Liver (tissue), 9 donors: ENCODE results near the gene ISOC1. TPM values are rescaled to one million over a fixed set of nuclear protein-coding genes. Genes with fewer than 3 reads are reported as not detected.

Experiments used
- DNase-seq: peaks from one replicate; pipeline ENCODE4 v3.0.0-alpha.2; 2017; ENCODE audit warnings: low spot score
- H3K27ac ChIP-seq, 2 donors: one replicate each; pipeline ENCODE4 v1.7.0; 2013; ENCODE audit warnings: inconsistent platforms in 2 of 2, low read length in 2 of 2, control low read depth in 1 of 2, low read depth in 1 of 2, mild to moderate bottlenecking in 1 of 2
- H3K27me3 ChIP-seq, 4 donors: one replicate each; pipeline versions ENCODE4 v1.6.1 to v1.7.0; 2013; ENCODE audit warnings: low read length in 3 of 4, inconsistent platforms in 1 of 4, mild to moderate bottlenecking in 1 of 4, moderate library complexity in 1 of 4; ENCODE audit not compliant: control insufficient read depth in 4 of 4, insufficient read depth in 4 of 4
- H3K36me3 ChIP-seq, 4 donors: one replicate each; pipeline versions ENCODE4 v1.6.1 to v1.7.0; 2013; ENCODE audit warnings: low read length in 3 of 4, mild to moderate bottlenecking in 3 of 4, low read depth in 1 of 4, moderate library complexity in 1 of 4; ENCODE audit not compliant: control insufficient read depth in 4 of 4, insufficient read depth in 3 of 4
- H3K4me1 ChIP-seq, 4 donors: one replicate each; pipeline versions ENCODE4 v1.6.1 to v1.7.0; 2013; ENCODE audit warnings: low read length in 3 of 4, mild to moderate bottlenecking in 3 of 4, moderate library complexity in 1 of 4; ENCODE audit not compliant: control insufficient read depth in 4 of 4, insufficient read depth in 4 of 4
- H3K4me3 ChIP-seq, 3 donors: one replicate each; pipeline versions ENCODE4 v1.6.1 to v1.7.0; 2013; ENCODE audit warnings: low read length in 3 of 3, control low read depth in 1 of 3, low read depth in 1 of 3, mild to moderate bottlenecking in 1 of 3
- H3K9ac ChIP-seq, 2 donors: one replicate each; pipeline ENCODE4 v1.7.0; 2013; ENCODE audit warnings: low read length in 2 of 2, mild to moderate bottlenecking in 2 of 2, moderate library complexity in 2 of 2, control low read depth in 1 of 2, low read depth in 1 of 2
- H3K9me3 ChIP-seq, 4 donors: one replicate each; pipeline versions ENCODE4 v1.6.1 to v1.7.0; 2013; ENCODE audit warnings: low read length in 3 of 4; ENCODE audit not compliant: control insufficient read depth in 4 of 4
- EGR1 ChIP-seq, 2 donors: IDR thresholded peaks; 2 replicates each; pipeline ENCODE4 v1.6.1; 2016 to 2018; ENCODE audit warnings: antibody characterized with exemption in 2 of 2, low read depth in 2 of 2
- FOXA1 ChIP-seq: IDR thresholded peaks from 2 replicates; pipeline ENCODE4 v1.6.1; 2016; ENCODE audit warnings: antibody characterized with exemption
- FOXA2 ChIP-seq: IDR thresholded peaks from 2 replicates; pipeline ENCODE4 v1.6.1; 2016; ENCODE audit warnings: antibody characterized with exemption
- GABPA ChIP-seq, 2 donors: IDR thresholded peaks in 1 of 2; conservative IDR thresholded peaks in 1 of 2; 2 replicates each; pipeline ENCODE4 v1.6.1; 2016; ENCODE audit warnings: antibody characterized with exemption in 2 of 2, mild to moderate bottlenecking in 1 of 2, moderate library complexity in 1 of 2
- HNF4A ChIP-seq, 2 donors: conservative IDR thresholded peaks; 2 replicates each; pipeline ENCODE4 v1.6.1; 2016; ENCODE audit warnings: antibody characterized with exemption in 2 of 2, mild to moderate bottlenecking in 2 of 2
- HNF4G ChIP-seq: IDR thresholded peaks from 2 replicates; pipeline ENCODE4 v1.6.1; 2016; ENCODE audit warnings: antibody characterized with exemption
- JUND ChIP-seq, 2 donors: IDR thresholded peaks; 2 replicates each; pipeline ENCODE4 v1.6.1; 2016; ENCODE audit warnings: antibody characterized with exemption in 2 of 2
- NR2F2 ChIP-seq: IDR thresholded peaks from 2 replicates; pipeline ENCODE4 v1.6.1; 2016; ENCODE audit warnings: antibody characterized with exemption
- RAD21 ChIP-seq, 2 donors: IDR thresholded peaks; 2 replicates each; pipeline ENCODE4 v1.6.1; 2016; ENCODE audit warnings: antibody characterized with exemption in 2 of 2, mild to moderate bottlenecking in 2 of 2
- RXRA ChIP-seq, 2 donors: IDR thresholded peaks; 2 replicates each; pipeline ENCODE4 v1.6.1; 2017 to 2018; ENCODE audit warnings: antibody characterized with exemption in 2 of 2, mild to moderate bottlenecking in 1 of 2
- SP1 ChIP-seq: IDR thresholded peaks from 2 replicates; pipeline ENCODE4 v1.6.1; 2018; ENCODE audit warnings: antibody characterized with exemption, mild to moderate bottlenecking
- TAF1 ChIP-seq: conservative IDR thresholded peaks from 2 replicates; pipeline ENCODE4 v1.6.1; 2016; ENCODE audit warnings: antibody characterized with exemption, mild to moderate bottlenecking
- YY1 ChIP-seq: IDR thresholded peaks from 2 replicates; pipeline ENCODE4 v1.6.1; 2016; ENCODE audit warnings: antibody characterized with exemption, mild to moderate bottlenecking
- WGBS: extraction: QIAGEN DNeasy Blood & Tissue Kit; methylation state at CpG from one replicate; pipeline ENCODE4 v1.1.7; 2013; 5-methylcytosine and 5-hydroxymethylcytosine counted together
- polyA plus RNA-seq, 2 donors: library from polyadenylated mRNA; stranded (reverse) in 1 of 2; unstranded in 1 of 2; fragments of 200-250 nt in 1 of 2; fragments of >200 nt in 1 of 2; fragmentation: Nextera tagmentation in 1 of 2; extraction: Ambion mirVana in 1 of 2; gene quantifications; one replicate each; pipeline versions ENCODE4 v1.2.1 to v1.2.3, GENCODE V29; 2013 to 2015
- total RNA-seq, 2 donors: library from RNA; depleted of rRNA; stranded (reverse); fragments of >200 nt; gene quantifications; one replicate each; pipeline ENCODE4 v1.2.3, GENCODE V29; 2014
- TF ChIP-seq, protein P1 (sequence below): IDR thresholded peaks from 2 replicates; pipeline ENCODE4 v1.6.1; 2016; ENCODE audit warnings: antibody characterized with exemption
- TF ChIP-seq, protein P2 (sequence below): fragments of 150-350 bp; IDR thresholded peaks from 2 replicates; pipeline ENCODE4 v1.5.1; 2017; ENCODE audit warnings: improper control_type of control experiment, low read depth, low read length; ENCODE audit not compliant: missing input control
- TF ChIP-seq, protein P3 (sequence below): IDR thresholded peaks from 2 replicates; pipeline ENCODE4 v1.6.1; 2016; ENCODE audit warnings: antibody characterized with exemption, mild to moderate bottlenecking
- TF ChIP-seq, protein P4 (sequence below): IDR thresholded peaks from 2 replicates; pipeline ENCODE4 v1.6.1; 2016; ENCODE audit warnings: antibody characterized with exemption
- TF ChIP-seq, protein P5 (sequence below): IDR thresholded peaks from 2 replicates; pipeline ENCODE4 v1.6.1; 2016; ENCODE audit warnings: antibody characterized with exemption
- donor health status: healthy.
- donor health status: healthy.
- donor health status: healthy.
- donor health status: healthy.
- donor health status: healthy.

Gene ISOC1
- total and polyA plus RNA-seq, 4 donors, result 34.1 to 52.9 (median 41.8) TPM

DNA sequence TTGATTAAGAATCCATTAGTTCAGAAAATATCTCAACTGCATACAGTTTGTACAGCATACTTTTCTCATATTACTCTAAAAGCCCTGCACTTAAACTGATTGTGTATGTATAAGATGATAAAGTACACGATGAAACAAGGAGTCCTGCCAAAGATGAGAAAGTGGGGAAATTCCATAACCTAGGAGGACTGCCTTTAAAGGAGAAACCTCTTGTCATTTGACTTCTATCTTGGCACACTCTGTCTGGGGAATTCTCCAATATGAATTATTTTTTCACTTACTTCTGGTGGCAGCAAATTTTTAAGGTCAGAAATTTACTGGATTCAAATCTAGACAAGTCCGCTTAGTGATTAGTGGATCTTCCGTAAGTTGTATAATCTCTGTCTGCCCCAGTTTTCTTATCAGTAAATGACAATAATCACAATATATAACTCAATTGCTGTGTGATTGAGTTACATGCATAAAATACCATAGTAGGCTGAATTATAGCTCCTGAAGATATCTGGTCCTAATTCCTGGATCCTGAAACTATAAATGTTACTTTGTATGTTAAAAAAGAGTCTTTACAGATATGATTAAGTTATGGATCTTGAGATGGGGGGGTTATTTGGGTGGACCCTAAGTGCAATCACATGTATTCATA lies 17.0 kb upstream of the ISOC1 start:
- H3K27ac ChIP-seq, result no peak overlapping the region
- H3K4me1 ChIP-seq, result no peaks in the 10 kb centered on the region
- WGBS, result 78% methylated on average over 3 of the region's 3 CpGs
- no peak overlapping the region for H3K9ac ChIP-seq
- TF ChIP-seq, protein P1, sequence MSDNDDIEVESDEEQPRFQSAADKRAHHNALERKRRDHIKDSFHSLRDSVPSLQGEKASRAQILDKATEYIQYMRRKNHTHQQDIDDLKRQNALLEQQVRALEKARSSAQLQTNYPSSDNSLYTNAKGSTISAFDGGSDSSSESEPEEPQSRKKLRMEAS, result no peak
- TF ChIP-seq, protein P2, sequence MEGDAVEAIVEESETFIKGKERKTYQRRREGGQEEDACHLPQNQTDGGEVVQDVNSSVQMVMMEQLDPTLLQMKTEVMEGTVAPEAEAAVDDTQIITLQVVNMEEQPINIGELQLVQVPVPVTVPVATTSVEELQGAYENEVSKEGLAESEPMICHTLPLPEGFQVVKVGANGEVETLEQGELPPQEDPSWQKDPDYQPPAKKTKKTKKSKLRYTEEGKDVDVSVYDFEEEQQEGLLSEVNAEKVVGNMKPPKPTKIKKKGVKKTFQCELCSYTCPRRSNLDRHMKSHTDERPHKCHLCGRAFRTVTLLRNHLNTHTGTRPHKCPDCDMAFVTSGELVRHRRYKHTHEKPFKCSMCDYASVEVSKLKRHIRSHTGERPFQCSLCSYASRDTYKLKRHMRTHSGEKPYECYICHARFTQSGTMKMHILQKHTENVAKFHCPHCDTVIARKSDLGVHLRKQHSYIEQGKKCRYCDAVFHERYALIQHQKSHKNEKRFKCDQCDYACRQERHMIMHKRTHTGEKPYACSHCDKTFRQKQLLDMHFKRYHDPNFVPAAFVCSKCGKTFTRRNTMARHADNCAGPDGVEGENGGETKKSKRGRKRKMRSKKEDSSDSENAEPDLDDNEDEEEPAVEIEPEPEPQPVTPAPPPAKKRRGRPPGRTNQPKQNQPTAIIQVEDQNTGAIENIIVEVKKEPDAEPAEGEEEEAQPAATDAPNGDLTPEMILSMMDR, result no peak
- TF ChIP-seq HNF4A (conservative IDR thresholded peaks at IDR 0.05) (no peak), SP1 (no peak), NR2F2 (no peak), FOXA1 (no peak)
- TF ChIP-seq, protein P3, sequence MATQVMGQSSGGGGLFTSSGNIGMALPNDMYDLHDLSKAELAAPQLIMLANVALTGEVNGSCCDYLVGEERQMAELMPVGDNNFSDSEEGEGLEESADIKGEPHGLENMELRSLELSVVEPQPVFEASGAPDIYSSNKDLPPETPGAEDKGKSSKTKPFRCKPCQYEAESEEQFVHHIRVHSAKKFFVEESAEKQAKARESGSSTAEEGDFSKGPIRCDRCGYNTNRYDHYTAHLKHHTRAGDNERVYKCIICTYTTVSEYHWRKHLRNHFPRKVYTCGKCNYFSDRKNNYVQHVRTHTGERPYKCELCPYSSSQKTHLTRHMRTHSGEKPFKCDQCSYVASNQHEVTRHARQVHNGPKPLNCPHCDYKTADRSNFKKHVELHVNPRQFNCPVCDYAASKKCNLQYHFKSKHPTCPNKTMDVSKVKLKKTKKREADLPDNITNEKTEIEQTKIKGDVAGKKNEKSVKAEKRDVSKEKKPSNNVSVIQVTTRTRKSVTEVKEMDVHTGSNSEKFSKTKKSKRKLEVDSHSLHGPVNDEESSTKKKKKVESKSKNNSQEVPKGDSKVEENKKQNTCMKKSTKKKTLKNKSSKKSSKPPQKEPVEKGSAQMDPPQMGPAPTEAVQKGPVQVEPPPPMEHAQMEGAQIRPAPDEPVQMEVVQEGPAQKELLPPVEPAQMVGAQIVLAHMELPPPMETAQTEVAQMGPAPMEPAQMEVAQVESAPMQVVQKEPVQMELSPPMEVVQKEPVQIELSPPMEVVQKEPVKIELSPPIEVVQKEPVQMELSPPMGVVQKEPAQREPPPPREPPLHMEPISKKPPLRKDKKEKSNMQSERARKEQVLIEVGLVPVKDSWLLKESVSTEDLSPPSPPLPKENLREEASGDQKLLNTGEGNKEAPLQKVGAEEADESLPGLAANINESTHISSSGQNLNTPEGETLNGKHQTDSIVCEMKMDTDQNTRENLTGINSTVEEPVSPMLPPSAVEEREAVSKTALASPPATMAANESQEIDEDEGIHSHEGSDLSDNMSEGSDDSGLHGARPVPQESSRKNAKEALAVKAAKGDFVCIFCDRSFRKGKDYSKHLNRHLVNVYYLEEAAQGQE, result no peak
- H3K36me3 ChIP-seq, result no peaks in the 10 kb centered on the region
- H3K4me3 ChIP-seq, result no peak overlapping the region
- H3K27me3 ChIP-seq, result no peaks in the 10 kb centered on the region
- H3K9me3 ChIP-seq, result no peaks in the 10 kb centered on the region
- DNase-seq, result no peak

DNA sequence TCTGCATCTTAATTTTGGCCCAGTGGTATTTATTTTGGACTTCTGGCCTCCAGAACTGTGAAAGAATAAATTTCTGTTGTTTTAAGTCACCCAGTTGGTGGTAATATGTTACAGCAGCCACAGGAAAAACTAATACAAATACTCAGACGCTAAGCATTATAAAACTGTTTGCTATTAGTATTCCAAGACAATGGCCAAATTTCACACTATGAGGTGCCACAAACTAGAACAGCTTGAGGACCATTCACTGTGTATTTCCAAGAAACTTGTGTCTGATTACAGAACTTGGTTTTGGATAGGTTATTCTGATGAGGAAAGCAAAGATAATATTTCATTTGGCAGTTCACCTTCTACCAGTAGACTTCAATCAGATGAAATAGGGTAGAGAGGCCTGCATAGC lies 16.3 kb upstream of the ISOC1 start:
- Histone ChIP-seq H3K27ac (no peak overlapping the region), H3K4me1 (no peaks in the 10 kb centered on the region), H3K4me3 (no peak overlapping the region), H3K36me3 (no peaks in the 10 kb centered on the region), H3K9ac (no peak overlapping the region), H3K9me3 (no peaks in the 10 kb centered on the region), H3K27me3 (no peaks in the 10 kb centered on the region)
- no peak for DNase-seq
- no peak for TF ChIP-seq NR2F2
- no peak for TF ChIP-seq YY1
- TF ChIP-seq FOXA2, result no peak
- TF ChIP-seq JUND (IDR thresholded peaks at IDR 0.05), result no peak
- TF ChIP-seq TAF1, result no peak
- TF ChIP-seq, protein P4, sequence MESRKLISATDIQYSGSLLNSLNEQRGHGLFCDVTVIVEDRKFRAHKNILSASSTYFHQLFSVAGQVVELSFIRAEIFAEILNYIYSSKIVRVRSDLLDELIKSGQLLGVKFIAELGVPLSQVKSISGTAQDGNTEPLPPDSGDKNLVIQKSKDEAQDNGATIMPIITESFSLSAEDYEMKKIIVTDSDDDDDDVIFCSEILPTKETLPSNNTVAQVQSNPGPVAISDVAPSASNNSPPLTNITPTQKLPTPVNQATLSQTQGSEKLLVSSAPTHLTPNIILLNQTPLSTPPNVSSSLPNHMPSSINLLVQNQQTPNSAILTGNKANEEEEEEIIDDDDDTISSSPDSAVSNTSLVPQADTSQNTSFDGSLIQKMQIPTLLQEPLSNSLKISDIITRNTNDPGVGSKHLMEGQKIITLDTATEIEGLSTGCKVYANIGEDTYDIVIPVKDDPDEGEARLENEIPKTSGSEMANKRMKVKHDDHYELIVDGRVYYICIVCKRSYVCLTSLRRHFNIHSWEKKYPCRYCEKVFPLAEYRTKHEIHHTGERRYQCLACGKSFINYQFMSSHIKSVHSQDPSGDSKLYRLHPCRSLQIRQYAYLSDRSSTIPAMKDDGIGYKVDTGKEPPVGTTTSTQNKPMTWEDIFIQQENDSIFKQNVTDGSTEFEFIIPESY, result no peak
- TF ChIP-seq, protein P3, result no peak
- TF ChIP-seq, protein P2, result no peak
- TF ChIP-seq, protein P5, sequence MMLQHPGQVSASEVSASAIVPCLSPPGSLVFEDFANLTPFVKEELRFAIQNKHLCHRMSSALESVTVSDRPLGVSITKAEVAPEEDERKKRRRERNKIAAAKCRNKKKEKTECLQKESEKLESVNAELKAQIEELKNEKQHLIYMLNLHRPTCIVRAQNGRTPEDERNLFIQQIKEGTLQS, result no peak
- TF ChIP-seq RAD21 (IDR thresholded peaks at IDR 0.05), result no peak
- no peak for TF ChIP-seq GABPA (IDR thresholded peaks at IDR 0.05 in 1 of 2, conservative IDR thresholded peaks at IDR 0.05 in 1 of 2)
- TF ChIP-seq FOXA1, result no peak
- TF ChIP-seq HNF4G, result no peak
- TF ChIP-seq HNF4A (conservative IDR thresholded peaks at IDR 0.05), result no peak
- TF ChIP-seq RXRA (IDR thresholded peaks at IDR 0.05), result no peak
- TF ChIP-seq EGR1 (IDR thresholded peaks at IDR 0.05; ENCODE audit: low read depth in 2 of 2), result no peak
- WGBS, result 59% methylated on average over 1 of the region's 1 CpG
